Islet of Langerhans (tissue), 1 donor: ENCODE results near the gene NEK7.
"Not testable (repeated sequence)": the region's sequence is repeated elsewhere in the genome, so short reads cannot be mapped to it uniquely, and the experiment has no call there.

Experiments used
- FAIRE-seq: peaks from one replicate; lab custom pipeline; 2011; peaks lifted over from hg19 to GRCh38; lab: Jason Lieb, UNC

NEK7 gene

GRCh38 chr1:198211696-198212095 lies 54.9 kb downstream of the NEK7 start:
- no peak for FAIRE-seq

- FAIRE-seq: no peak
Observed at GRCh38 chr1:198212126-198212525, 55.3 kb downstream of the NEK7 start.

DNA sequence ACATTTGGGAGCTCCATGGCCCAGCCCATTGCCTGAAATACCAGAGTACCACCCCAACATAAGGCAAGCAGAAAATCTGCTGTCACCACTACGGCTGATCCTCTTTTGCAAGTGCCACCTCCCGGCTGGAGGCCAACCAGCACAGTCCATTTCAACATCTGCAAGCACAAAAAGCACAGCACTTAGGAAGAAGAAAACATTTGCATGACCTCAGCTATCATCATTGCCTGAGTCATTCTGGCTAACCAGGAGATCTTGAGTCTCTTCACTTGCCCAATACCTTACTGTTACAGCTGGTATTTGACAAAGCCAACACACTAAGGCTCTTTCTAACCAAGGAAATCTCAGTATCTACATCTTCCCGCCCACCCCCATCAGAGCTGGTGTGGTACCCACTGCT lies 55.9 kb downstream of the NEK7 start:
- no peak for FAIRE-seq

DNA sequence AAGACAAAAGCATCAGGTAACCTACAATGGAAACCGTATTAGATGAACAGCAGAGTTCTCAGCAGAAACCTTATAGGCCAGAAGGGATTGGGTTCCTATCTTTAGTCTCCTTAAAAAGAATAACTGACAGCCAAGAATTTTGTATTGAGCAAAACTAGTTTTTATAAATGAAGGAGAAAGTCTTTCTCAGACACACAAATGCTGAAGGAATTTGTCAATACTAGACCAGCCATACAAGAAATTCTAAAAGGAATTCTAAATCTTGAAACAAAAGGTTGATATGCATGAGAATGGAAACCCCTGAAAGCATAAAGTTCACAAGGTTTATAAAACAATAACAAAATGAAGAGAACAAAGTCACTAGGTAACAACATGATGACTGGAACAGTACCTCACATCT lies 58.1 kb downstream of the NEK7 start:
- FAIRE-seq: no peak

GRCh38 chr1:198220428-198220827 lies 63.6 kb downstream of the NEK7 start:
- FAIRE-seq: peak; percentile 30

DNA sequence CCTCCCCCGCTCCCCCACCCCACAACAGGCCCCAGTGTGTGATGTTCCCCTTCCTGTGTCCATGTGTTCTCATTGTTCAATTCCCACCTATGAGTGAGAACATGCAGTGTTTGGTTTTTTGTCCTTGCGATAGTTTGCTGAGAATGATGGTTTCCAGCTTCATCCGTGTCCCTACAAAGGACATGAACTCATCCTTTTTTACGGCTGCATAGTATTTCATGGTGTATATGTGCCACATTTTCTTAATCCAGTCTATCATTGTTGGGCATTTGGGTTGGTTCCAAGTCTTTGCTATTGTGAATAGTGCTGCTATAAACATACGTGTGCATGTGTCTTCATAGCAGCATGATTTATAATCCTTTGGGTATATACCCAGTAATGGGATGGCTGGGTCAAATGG lies 70.2 kb downstream of the NEK7 start:
- not testable (repeated sequence) for FAIRE-seq

- not testable (repeated sequence) for FAIRE-seq
Observed at GRCh38 chr1:198227454-198227853, 70.7 kb downstream of the NEK7 start.

DNA sequence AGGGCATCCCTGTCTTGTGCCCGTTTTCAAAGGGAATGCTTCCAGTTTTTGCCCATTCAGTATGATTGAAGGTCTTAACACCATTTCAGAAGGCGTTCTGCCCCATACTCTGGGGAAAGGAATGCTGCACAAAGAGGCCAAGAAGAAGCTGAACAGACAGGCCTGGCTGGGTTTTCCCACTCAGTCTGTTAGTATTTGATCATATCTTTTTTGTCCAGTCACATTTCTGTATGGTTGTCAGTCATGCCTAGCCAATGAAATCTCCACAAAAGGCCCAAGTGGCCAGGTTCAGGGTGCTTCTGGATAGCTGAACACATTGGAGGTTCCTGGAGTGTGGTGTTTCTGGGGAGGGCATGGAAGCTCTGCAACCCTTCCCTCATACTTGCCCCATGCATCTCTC lies 72.1 kb downstream of the NEK7 start:
- FAIRE-seq: no peak

GRCh38 chr1:198231779-198232178 lies 75.0 kb downstream of the NEK7 start:
- FAIRE-seq: no peak

DNA sequence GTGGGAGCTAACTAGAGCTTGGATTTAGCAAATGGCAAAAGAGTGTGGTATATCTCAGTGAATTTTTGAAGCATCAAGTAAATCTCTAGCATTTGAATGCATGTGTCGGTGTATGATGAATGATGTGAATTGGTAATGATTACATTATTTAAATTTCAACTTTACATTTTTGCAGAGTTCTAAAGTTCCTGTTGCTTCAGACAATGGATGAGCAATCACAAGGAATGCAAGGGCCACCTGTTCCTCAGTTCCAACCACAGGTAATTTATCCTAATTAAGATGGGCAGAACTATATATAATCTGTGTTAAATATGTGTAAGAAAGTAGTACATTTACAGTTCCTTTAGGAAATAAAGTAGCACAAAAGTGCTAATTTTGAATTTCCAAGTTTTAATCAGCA lies 75.6 kb downstream of the NEK7 start:
- FAIRE-seq: no peak

GRCh38 chr1:198232940-198233675 lies 76.3 kb downstream of the NEK7 start:
- no peak for FAIRE-seq

DNA sequence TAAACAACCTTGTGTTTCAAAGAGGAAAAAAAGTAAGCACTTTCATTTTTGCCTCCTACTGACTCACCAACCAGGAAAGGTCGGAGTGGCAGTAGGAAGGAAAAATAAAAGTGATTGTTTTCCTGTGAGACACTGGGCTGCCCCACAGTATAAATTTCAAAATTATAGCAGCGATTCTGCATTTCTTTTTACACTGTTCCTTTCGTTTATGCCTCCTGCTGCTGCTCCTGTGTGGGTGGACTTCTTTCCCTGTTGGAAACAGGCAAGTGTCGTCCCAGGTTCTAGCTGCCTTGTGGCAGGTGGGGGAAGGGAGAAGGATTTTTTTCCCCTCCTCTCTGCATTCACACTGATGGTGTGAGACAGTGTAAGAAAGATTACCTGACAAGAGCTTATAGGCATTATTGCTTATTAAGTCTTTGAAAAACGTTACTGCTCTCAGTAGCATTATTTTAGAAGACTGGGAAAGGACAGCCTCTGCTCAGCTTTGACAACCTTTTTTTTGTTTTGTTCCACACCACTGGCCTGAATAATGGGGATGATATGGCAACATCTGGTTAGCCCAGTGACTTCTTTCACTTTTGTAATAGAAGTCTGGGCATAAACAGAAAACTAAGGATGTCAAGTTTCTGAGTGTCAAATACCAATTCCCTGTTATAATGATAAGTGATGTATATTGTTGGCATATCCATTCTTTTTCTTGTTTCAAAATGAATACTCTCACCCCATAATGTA lies 77.9 kb downstream of the NEK7 start:
- FAIRE-seq: no peak

GRCh38 chr1:198238121-198238520 lies 81.3 kb downstream of the NEK7 start:
- no peak for FAIRE-seq

DNA sequence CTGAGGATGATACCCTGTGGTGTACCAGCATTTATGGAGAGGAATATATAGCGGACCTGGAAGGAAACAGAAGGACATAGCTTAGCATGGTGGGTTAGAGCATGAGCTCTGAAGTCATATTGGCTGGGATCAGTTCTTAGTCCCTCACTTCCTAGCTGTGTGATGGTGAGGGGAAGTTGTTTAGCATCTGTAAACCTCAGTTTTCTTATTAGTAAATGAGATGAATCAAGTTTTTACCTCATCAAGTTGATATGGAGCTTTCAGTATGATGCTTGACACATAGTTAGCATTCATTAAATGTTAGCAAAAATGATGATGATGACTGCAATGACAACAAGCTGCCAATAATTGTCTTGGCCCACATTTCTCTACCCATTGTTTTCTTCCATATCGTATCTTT lies 84.8 kb downstream of the NEK7 start:
- FAIRE-seq: no peak

- no peak for FAIRE-seq
Observed at GRCh38 chr1:198244772-198245171, 88.0 kb downstream of the NEK7 start.

DNA sequence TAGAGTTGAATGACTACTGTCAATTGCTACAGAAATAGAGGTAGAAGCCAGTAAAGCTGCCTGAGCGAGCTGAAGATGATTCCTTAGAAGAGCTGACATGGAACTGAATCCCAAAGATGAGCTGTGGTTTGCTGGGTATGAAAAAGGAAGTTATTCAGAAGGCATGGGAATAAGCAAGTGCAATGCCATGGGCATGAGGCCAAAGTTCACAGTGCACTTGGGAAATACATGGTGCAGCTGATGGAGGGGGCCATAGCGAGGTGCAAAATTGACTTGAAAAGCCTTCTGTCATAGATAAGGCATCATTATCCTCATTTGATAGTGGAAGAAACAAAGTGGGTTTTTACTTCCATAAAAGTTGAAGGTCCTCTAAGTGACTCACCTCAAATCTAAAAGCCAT lies 88.6 kb downstream of the NEK7 start:
- no peak for FAIRE-seq

DNA sequence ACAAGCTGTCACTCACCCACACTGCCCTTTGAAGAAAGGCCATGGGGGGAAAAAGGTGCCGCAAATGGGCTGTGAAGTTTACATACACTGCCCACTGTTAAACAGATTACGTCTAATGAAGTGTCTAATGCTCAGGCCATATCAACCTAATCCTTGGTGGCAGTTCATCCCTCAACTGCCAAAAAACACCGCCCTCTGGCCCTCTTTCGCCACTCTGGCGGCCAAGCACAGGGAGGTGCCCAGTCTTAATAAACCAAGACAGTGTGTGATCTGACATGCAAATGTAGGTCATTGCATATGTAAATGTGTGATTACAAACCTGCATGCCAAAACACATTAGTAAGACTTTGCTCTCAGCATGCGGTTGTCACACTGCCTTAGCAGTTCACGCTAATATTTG lies 89.5 kb downstream of the NEK7 start:
- no peak for FAIRE-seq

GRCh38 chr1:198253259-198253658 lies 96.5 kb downstream of the NEK7 start:
- no peak for FAIRE-seq

GRCh38 chr1:198253668-198254067 lies 96.9 kb downstream of the NEK7 start:
- no peak for FAIRE-seq

DNA sequence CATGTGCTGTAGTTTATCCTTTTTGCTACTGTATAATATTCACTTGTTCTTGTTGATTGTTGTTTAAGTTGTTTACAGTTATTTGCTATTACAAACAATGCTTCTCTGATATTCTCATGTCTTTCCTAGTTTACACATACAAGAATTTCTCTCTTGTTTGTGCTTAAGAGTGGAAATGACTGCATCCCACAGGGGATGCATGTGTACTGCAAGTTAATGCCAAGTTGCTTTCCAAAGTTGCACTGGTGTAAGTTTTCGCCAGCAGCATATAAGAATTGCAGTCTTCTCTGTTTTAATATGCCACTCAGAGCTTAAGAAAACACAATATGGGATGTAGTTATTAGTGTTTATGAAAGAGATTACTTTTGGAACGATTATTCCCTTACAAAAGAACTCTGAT lies 97.7 kb downstream of the NEK7 start:
- FAIRE-seq: no peak

DNA sequence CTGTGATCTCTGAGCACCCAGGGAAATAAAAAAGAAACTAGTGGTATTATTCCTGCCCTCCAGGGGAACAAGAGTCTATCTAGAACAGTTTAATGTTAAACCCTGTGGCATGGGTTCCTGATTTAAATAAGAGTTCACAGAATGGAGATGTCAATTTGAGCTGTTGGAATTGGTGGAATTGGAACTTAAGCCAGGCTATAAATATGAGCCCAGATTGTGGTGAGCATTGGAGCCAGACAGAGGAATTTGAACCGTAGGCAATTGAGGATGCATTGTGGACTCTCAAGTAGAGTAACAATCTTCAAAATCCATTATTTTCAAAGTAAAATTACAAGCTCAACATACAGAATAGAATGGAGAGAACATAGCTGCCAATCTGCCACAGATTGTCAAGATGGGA lies 98.2 kb downstream of the NEK7 start:
- no peak for FAIRE-seq

DNA sequence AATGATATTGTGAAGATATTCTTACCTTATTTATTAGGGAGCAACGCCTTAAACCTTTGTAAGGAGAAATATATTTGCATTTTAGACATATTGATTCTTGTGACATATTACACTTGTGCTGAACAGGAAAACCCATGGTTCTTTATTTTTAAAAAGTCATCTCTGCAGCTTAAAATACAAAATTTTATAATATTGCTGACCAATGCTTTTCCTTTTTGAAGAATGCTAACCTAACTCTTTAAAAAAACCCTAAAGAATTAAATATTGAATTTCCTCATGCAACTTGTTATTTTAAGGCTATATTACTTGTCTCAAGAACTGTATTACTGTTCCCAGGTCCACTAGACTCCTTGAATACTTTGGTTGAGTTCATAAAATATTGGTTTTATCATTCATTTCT lies 99.0 kb downstream of the NEK7 start:
- FAIRE-seq: no peak

DNA sequence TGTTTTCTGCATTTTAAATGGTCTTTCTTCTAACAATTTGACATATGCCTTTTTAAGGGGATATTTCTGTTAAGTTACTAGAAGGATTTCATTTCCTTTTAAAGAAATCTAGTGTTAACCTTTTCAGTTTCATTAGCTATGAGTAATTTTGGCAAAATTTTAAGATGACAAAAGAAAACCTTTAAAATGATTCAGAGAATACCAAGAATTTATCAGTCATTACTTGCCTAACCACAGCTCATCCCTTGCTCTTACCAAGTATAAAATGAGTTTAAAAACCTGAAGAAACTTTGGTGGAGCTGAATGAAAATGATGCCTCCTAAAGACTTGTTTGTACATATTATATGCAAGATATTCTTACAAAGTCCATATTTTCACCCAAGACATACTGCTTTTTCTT lies 101.7 kb downstream of the NEK7 start:
- FAIRE-seq: no peak
